Colon (tissue), 2 donors: Measurements from ENCODE around the gene EPHA8.

Source experiments
- FAIRE-seq: peaks from 2 replicates; lab custom pipeline; 2012; peaks lifted over from hg19 to GRCh38; lab: Jason Lieb, UNC
- donor health status: control.
- donor health status: control.

EPHA8 gene

DNA sequence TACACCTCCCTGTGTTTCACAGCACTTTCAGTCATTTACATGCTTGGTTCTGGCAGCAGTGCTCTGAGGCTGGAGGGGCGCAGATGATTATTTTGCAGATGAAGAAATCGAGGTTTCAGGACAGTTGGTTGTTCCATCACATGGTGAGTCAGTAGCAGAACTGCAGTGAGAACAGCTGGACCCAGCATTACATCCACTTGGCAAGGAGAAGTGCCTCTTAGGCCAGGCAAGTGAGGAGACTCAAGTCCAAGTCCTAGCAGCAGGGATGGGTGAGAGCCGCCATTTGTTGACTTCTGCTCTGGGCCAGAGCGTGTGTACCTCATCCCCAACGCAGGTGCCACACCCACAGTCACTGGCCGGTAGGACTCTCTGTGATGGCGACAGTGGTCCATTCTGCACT, 26.8 kb upstream of the EPHA8 start:
- no peak for FAIRE-seq

GRCh38 chr1:22537441-22538139, 25.7 kb upstream of the EPHA8 start:
- no peak for FAIRE-seq

- no peak for FAIRE-seq
Observed at GRCh38 chr1:22539510-22540118, 23.7 kb upstream of the EPHA8 start.

DNA sequence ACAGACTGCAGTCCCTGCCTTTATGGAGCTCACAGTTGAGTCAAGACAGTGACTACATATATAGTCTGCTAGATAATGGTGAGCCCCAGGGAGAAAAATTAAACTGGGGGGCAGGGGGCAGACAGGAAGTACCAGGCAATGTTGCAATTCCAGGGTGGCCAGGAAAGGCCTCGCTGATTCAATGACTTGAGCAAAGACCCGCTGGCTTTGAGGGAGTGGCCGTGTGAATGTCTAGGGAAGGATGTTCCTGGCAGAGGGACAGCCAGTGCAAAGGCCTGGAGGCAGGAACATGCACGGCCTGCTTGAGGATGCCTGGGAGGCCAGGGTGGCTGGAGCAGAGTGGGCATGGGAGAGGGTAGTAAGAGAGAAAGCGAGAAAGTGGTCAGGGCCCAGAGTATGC, 23.0 kb upstream of the EPHA8 start:
- FAIRE-seq: no peak

DNA sequence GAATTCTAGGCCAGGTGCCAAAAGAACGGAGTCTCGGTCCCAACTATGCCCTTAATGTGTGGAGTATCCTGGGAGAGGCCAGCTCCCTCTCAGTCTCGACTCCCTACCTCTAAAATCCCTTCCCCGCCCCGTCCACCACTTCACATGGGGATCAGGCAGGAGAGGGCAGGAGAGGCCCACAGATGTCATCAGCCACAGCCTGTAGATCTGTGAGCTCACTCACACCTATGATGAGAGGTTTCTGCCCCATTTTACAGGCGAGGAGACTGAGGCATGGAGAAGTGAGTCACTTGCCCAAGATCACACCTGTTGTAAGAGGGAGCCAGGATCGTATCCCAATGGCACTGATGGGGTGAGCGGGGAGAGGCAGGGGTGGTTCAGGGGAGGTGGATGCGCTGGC, 20.4 kb upstream of the EPHA8 start:
- FAIRE-seq: no peak

DNA sequence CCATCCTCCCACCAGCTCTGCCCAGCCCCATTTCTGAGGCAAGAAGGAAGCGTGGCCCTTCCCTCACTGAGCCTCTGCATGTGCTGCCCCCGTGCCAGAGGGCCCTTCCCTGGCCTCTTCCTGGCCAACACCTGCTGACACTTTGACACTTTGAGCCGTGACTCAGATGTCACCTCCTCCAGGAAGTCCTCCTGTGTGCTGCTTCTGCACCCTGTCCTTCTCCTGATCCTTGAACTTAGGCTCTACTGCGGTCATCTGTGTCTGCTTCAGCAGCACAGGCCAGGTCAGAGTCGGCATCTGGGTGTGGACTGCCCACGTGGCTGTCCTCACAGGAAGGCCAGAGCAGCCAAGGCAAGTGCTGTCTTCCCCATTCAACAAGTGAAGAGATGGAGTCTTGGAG, 19.6 kb upstream of the EPHA8 start:
- no peak for FAIRE-seq

DNA sequence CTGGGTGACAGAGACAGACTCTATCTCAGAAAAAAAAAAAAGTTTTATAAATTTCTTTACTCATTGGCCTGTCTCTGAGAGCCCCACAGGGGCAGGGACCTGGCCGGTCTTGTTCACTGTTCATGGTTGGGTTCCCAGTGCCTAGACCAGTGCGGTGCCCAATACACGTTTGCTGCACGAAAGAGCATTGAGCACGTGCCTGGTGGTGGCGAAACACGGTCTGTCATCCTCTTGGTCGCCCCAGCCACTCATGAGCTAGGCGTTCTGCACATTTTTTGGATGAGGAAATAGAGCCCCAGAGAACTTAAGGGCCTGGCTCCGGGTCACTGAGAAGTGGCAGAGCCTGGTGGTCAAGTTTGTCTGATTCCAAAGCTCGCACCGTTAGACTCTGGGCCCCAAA, 18.7 kb upstream of the EPHA8 start:
- FAIRE-seq: no peak

DNA sequence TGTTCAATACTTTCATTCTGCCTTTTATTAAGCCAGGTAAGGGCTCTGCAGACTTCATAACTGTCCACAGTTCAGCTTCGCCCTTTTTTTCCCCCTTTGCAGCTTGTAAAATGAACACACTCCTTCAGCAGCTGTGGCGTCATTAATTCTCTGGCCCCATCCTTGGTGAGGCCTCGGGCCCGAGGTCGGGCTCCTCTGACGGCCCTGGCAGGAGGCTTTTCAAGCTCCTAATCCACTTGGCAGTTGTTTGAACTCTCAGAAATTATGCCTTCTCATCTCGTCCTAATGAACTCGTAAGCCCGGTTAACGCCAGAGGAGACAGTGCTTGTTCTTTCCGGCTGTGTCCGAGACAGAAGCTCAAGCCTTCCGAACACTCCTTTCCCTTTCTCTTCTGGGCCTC, 18.1 kb upstream of the EPHA8 start:
- FAIRE-seq: no peak

DNA sequence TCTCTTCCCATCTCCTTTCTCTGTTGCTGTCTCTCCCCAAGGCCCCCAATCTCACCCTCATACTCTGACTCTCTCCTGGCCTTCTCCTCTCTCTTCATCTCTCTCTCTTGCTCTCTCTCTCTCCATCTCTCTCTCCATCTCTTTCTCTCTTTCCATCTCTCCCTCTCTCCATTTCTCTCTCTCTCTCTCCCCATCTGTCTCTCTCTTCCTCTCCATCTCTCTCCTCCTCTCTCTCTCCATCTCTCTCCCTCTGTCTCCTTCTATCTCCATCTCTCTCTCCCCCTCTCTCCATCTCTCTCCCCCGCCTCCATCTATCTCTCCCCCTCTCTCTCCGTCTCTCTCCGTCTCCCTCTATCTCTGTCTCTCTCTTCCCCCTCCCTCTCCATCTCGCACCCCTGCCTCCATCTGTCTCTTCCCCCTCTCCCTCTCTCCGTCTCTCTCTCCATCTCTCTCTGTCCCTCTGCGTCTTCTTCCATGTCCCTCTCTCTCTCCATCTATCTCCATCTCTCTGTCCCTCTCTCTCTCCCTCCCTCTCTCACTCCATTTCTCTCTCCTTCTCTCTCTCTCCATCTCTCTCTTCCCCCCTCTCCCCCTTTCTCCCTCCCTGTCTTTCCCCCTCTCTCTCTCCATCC, 16.0 kb upstream of the EPHA8 start:
- no peak for FAIRE-seq

DNA sequence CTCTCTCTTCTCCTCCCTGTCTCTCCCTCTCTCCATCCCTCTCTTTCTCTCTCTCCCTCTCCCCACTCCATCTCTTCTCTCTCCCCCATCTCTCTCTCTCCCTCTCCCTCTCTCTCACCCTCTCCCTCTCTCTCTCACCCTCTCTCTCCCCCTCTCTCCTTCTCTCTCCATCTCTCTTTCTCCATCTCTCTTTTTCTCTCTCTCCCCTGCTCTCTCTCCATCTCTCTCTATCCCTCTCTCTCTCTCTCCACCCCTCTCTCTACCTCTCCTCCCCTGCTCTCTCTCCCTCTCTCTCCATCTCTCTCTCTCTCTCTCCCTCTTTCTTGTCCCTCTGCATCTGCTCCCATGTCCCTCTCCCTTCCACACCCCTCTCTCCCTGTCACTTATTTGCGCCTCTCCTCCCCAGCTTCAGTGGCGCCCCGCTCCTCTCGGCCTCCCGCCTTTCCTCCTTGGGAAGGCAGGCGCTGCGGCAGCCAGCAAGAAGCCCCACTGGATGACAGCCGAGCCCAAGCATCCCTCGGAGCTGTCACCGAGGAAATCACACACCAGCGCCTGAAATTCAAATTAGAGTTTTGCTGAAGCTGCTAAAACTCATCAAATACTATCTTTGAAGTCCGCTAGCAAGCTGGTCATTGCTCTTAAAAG, 15.3 kb upstream of the EPHA8 start:
- no peak for FAIRE-seq

DNA sequence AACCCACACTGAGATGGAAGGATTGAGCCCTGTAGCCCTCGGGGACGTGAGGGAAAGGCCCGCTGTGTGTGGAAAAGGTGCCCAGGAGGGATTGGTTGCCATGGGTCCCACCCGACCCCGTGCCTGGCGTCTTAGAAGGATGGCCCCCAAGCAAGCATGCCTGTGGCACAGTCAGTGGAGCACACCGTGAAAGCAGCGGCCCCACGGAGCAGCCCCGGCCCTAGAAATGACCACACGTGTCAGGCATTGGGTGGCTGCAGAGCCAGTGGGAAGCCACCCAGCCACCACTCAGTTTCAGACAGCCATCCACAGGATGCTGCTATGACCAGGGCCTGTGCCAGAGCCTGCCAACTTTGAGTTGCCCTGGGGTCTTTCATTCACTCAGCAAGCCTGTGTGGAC, 13.3 kb upstream of the EPHA8 start:
- no peak for FAIRE-seq

- FAIRE-seq: no peak
Observed at GRCh38 chr1:22551591-22551990, 11.7 kb upstream of the EPHA8 start.

GRCh38 chr1:22552021-22552420, 11.3 kb upstream of the EPHA8 start:
- FAIRE-seq: no peak

DNA sequence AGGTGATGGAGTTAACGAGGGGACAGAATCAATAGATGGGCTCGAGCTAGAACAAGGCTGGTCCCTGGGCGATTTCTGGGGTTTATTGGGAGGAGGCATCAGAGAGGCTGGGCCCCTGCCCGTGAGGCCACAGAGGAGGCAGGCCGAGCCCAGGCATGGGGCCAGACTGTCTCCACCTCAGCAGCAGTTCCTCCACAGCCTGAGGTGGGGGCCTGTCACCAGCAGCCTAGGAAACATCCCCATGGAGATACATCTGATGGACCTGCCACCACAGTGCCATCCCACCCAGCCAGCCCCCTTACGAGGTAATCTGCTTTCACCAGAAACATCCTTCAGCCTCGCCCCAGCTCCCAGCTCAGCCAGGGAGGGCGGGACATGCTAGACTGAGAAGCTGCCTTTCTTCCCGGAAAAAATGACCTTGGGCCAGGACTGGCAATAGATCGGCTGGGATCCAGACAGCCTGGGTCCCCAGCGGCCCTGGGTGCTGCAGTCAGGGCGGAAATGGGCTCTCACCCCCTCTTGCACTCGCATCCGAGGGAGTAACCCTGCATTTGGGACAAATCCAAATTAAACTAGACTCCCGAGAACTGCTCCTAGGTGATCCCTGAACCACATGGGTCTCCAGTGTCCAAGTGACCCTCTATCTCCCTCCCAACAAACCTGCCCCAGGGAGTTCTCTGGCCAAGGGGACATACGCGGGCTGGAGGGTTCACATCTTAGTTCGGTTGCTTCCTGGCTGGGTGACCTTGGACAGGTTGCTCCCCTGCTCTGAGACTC, 10.0 kb upstream of the EPHA8 start:
- no peak for FAIRE-seq

DNA sequence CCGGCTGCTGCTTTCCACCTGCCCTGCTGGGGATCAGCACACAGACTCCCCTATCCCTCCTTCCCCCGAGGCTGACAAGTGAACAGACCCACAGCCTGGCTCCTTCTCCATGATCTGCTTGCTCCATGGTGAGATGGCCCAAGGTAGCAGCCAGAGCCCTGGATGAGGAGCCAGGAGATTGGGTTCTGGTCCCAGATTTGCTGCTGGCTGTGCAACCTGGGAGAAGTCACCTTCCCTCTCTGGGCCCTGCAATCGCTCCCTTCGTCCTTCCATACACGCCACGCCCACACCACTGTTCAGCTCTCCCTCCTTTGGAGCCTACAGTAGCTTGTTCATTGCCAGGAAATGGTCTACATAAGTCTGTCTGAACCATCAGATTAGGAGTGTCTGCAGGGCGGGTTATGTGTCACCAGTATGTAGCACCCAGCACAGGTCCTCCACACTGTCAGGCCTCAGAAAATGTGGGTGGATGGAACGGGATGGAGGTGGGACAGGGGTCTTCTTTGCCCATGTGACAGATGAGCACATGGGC, 9.2 kb upstream of the EPHA8 start:
- no peak for FAIRE-seq

GRCh38 chr1:22555371-22555656, 8.0 kb upstream of the EPHA8 start:
- FAIRE-seq: no peak

GRCh38 chr1:22556391-22557104, 6.7 kb upstream of the EPHA8 start:
- FAIRE-seq: no peak

DNA sequence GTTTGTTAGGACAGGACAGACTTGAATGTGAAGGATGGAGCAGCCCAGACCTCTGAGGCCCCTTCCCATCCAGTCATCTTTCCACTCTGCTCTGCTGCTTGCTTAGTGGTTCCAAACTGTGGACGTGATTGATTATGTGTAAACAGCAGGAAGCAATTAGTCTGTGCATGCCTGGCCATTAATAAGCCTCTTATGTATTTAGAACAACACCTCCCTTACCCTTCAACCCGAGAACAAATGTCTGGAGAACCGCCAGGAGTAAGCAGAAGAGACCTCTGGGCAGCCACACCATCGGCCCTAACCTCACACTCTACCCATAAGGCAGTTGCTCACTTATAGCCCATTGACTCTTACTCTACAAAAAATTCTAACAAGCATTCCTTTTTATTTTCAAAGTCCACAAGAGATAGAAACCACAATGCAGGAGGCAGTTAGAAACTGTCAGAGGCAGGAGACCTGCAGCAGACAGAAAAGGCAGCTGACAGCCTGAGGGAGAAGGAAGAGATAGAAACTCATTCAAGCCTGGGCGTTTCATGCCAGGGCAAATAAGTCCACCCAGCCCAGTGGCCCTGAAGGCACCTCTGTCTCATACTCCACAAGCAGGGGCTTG, 5.8 kb upstream of the EPHA8 start:
- no peak for FAIRE-seq

DNA sequence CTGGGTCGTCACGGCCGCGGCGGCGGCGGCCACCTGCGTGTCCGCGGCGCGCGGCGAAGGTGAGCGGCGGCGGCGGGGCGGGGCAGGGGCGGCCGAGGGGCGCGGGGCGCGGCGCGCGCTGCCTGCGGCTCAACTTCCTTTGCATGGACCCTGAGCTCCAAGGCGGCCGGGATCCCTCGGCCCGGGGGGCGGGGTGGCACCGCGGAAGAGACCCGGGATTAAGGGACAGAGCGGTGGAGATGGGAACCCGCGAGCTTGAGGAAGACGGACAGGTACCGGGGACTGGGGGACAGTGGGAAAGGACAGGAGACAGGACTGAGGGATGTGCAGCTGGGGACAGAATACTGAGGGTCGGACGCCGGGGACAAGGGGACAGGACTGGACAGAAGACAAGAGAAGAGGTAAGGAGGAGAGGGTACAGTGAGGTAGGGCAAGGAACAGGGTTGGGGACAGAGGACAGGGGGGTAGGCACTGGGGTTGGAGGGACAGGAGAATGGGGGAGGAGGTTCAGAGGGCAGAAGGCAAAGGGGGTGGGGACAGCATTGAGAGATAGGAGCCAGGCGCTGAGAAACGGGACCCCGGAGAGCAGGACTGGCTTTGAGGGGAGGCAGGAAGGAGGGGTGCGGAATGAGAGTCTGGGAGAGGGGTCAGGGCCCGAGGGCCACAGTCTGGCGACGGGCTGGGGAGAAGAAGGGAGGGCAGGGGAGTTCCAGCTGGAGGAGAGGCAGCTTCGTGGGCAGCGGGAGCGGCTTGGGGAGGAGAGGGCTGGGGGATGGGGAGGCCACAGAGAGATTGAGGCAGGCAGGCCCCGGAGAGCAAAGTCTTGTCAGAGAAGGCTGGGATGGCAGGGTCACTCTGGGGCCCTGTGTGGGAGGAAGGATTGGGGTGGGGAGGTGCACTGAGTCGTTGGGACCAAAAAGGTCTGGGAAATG, 648 bp downstream of the EPHA8 start:
- no peak for FAIRE-seq

GRCh38 chr1:22566161-22566560, 2.9 kb downstream of the EPHA8 start:
- FAIRE-seq: no peak
